Raji (cell line): Measurements from ENCODE around the gene ITM2A.

Experiments used
- POLR2A ChIP-seq: IDR thresholded peaks from 2 replicates; pipeline ENCODE4 v1.6.1; 2011; ENCODE audit warnings: low read depth, low read length, control low read depth; ENCODE audit not compliant: insufficient read depth

The ITM2A gene

GRCh38 chrX:79366873-79367749 is at the start of gene ITM2A:
TSS of gene ITM2A (minus strand) at chrX:79367334. CDS start at chrX:79367215, 119 bp downstream.
- no peak for TF ChIP-seq POLR2A

GRCh38 chrX:79415056-79415455 is 47.9 kb upstream of the ITM2A start:
- no peak for TF ChIP-seq POLR2A

GRCh38 chrX:79413963-79414362 is 46.8 kb upstream of the ITM2A start:
- no peak for TF ChIP-seq POLR2A

GRCh38 chrX:79412972-79413371 is 45.8 kb upstream of the ITM2A start:
- no peak for TF ChIP-seq POLR2A

- no peak for TF ChIP-seq POLR2A
Observed at GRCh38 chrX:79412166-79412565, 45.0 kb upstream of the ITM2A start.

- TF ChIP-seq POLR2A, result no peak
Observed at GRCh38 chrX:79409657-79410056, 42.5 kb upstream of the ITM2A start.

- no peak for TF ChIP-seq POLR2A
Observed at GRCh38 chrX:79408623-79409322, 41.6 kb upstream of the ITM2A start.

GRCh38 chrX:79400623-79401022 is 33.5 kb upstream of the ITM2A start:
- no peak for TF ChIP-seq POLR2A

GRCh38 chrX:79375340-79375739 is 8.2 kb upstream of the ITM2A start:
- no peak for TF ChIP-seq POLR2A

- no peak for TF ChIP-seq POLR2A
Observed at GRCh38 chrX:79371640-79372039, 4.5 kb upstream of the ITM2A start.

- TF ChIP-seq POLR2A, result no peak
Observed at GRCh38 chrX:79371101-79371500, 4.0 kb upstream of the ITM2A start.

- TF ChIP-seq POLR2A, result no peak
Observed at GRCh38 chrX:79369871-79370270, 2.7 kb upstream of the ITM2A start.

GRCh38 chrX:79368441-79368840 is 1.3 kb upstream of the ITM2A start:
- no peak for TF ChIP-seq POLR2A

- TF ChIP-seq POLR2A, result no peak
Observed at GRCh38 chrX:79367907-79368306, 773 bp upstream of the ITM2A start.

GRCh38 chrX:79366556-79366872 is 620 bp downstream of the ITM2A start:
- no peak for TF ChIP-seq POLR2A

GRCh38 chrX:79365591-79365990 is 1.5 kb downstream of the ITM2A start:
- TF ChIP-seq POLR2A, result no peak
